NCI-H2029 treated with DMSO at 0.1 percent for 48 hours (cell line): ENCODE results near the gene ABHD17C.
A peak's percentile ranks its signal among the peaks of the same experiment; 100 is the strongest.

Experiments
- DNase-seq: peaks from one replicate; lab custom pipeline; 2025; lab: John Stamatoyannopoulos, UW

The ABHD17C gene

DNA sequence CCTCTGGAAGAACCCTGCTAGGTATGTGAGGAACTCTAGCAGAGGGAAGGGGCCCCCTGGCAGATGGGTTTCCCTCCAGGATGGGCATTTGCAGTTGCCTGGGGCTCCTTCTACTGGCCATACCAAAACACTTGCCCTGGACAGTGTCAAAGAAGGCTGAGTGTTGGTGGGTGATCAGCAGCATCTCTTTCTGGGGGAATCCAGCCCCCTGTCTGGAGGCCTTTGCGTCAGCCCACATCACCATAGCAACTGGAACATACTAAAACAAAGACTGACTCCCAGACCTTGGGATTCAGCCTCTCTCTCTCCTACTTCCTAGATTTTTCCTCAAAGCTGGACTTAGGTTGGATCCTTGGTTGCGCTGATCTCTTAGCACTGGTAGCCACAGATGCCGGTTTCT, 92.2 kb downstream of the ABHD17C start:
- no peak for DNase-seq

DNA sequence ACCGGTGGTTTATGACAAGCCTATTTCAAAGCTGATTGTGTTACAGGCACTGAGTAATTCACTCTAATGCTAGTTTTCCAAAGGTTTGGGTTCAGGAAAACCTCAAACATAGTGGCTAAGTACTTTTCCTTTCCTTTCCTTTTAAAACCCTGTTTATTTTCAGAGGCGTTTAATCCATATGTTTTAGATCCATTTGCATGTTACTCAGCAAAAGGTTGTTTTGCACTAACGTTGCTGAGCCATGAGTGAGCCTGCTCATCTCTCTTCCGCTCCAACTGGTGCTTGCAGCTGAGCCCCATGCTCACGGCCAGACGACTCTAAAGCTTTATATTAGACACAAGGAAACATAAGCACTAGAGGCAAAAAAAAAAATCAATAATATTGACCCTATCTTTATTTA, 93.4 kb downstream of the ABHD17C start:
- no peak for DNase-seq

DNA sequence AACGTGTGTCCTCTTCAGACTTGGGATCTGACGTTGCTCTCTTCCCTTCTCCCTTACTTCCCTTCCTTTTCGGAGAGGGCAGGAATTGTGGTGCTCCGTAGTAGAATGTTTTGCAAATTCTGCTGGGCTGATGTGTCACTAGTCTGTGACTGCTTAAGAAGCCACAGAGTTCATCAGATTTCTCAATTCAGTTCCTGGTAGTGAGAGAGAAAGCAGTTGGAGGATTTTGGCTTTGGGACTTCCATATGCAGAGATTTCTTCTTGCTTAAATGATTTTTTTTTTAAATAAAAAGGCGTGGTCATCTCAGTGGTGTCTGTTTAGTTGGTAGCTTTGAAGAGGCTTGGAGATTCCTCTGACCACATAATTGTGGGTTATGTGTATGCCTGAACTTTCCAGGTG, 94.2 kb downstream of the ABHD17C start:
- no peak for DNase-seq

DNA sequence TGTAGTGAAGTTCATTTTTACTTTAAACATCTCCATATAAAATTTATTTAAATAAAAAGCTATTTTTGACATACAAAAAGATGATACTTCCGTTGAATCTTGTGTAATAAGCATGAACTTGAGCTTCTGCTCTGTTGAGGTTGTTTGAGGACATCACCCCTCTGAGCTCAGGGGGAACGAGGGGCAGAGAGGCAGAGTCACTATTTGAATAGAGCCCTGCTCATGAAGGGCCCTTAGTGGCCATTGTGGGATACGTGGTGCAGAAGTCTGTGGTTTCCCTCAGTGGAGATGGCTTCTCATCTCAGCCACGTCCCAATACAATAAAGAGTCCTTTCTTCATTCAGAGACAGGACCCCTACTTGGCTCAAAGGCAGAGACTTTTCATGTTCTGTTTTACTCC, 94.7 kb downstream of the ABHD17C start:
- no peak for DNase-seq

DNA sequence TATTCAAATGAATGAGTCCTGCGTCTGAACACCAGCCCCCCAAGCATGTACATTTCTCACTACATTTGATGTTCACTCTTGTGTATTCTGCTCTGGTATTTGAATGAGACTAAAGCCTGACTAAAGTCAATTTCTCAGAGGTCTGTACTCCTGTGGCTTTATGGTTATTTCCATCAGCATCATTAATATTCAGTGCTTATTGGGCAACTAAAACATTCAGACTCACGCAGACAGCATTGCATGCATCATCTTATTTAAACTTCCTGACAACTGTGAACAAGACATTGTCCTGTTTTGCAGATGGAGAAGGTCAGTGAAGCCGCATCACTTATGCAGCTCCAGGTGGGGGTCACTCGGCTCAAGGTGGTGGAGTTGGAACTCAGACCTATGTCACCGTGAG, 95.1 kb downstream of the ABHD17C start:
- no peak for DNase-seq

DNA sequence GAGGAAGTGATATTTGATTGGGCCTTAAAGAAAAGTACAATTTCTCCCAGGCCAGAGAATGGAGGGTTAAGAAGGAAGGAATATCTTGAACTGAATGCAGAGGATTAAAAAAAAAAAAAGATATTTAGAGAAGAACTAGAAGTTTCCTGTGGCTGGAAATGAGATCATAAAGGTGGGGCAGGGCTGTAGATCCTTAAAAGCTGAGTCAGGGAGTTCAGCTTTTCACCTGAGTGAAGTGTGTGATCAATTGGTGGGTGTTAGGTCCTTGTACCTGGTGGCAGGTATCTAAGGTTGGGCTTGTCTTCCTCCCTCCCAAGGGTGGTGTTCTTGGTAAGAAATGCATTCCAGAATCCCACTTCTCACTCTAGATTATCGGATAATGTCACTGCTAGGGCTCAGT, 95.9 kb downstream of the ABHD17C start:
- DNase-seq, result no peak

DNA sequence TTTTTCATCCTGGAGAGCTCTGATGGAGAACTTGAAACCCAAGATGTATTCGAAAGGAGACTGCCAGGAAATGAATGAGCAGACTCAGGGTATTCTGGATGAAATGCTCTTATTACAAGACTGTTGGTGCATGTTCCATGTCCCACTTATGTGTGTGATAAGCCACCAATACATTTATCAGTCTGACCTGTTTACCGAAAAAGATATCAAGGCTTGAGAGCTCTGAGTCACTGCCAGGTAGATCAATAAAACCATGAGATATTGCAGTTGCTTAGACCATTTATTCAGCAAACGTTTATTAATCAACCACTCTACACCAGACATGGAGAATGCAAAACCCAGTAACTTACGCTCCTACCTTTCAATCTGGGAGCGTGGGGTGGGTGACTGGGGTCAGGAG, 101.3 kb downstream of the ABHD17C start:
- DNase-seq, result no peak

DNA sequence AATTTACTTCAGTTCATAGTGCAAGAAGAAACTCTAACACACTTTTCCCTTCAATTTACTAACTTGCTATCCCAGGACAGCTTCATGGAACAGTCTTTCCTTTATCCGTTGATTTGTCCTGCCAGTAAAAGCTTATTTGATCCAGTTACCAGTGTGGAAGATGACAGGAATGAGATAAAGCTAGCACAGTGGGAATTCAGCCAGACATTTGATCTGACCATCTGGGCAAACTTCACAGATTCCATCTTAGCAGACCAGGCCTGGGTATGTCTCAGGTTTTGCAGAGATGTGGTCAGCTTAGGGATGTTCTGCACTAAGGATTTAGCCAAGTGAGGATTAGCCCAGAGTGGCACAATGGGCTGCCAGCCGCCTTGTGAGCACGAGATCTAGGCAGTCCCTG, 103.8 kb downstream of the ABHD17C start:
- DNase-seq, result no peak

DNA sequence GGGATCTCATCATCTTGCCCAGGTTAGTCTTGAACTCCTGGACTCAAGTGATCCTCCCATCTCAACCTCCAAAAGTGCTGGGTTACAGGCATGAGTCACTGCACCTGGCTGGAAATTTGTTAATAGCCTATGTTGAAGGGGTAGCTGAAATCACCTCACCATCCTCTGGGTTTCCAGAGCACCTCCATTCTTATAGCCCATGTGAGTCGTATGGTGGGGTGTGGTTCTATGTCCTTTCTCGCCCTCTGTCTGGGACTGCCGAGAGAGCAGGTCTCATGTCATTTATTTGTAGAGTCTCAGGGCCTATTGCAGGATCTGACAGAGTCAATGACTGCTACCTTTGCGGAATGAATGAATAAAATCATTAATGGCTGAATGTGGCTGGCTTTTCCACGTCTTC, 105.0 kb downstream of the ABHD17C start:
- no peak for DNase-seq

DNA sequence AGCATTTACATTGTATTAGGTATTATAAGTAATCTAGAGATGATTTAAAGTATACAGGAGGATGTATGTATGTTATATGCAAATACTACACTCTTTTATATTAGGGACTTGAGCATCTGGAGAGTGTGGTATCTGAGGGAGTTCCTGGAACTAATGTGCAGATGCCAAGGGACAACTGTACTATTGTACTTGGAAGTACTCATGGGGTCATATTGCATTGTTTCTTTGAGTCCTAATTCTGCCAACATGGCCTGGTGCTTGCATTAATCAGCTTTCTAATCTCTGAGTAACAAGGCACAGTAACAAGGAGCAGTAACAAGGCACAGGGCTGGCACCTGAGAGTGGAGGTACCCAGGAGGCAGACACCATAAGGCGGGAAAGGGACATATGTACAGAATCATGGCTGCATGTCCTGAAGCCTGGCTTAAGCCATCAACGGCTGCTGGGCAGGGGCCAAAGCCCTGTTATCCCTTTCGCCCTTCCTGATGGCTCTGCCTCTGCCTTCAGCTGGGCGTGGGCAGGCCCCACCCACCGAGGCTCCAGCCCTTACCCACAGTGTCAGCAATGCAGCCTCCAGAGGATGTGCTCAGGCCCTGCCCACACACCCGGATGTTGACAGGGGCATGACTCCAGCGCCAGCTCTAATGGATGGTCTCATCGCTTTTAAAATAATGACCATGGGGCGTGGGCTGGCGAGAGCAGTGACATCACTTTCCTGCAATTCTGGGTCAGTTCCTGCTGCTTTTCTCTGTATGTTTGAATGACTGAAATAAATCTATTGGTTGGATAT, 107.0 kb downstream of the ABHD17C start:
- DNase-seq, result no peak

DNA sequence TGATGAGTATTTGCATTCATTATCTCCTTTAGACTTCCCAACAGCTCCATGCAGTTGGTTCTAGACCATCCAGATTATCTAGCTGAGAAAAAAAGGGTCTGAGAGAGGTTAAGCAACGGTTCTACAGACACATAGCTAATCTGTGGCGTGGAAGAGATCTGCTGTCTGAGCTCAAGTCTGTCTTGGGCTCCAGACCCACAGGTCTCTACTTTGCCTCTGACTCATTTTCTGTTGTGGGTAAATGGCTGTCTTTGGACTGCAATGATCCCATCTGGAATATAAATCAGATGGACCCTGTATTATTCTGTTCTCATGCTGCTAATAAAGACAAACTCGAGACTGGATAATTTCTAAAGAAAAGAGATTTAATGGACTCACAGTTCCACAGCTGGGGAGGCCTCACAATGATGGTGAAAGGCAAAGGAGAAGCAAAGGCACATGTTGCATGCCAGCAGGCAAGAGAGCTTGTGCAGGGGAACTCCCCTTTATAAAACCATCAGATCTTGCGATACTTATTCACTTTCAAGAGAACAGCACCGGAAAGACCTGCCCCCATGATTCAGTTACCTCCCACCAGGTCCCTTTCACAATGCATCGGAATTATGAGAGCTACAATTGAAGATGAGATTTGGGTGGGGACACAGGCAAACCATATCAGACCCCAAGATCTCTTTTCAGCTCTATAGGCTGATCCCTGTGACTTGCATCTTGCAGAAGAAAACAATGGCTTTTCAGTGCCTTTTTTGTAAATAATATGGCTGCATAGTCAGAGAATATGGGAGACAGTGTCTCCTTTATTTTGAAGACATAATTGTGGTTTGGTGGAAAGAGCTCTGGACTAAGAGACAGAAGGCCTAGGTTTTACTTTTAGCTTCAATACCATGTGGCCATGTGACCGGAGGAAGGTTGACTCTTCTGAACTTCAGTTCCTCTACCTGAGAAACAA, 108.7 kb downstream of the ABHD17C start:
- no peak for DNase-seq

DNA sequence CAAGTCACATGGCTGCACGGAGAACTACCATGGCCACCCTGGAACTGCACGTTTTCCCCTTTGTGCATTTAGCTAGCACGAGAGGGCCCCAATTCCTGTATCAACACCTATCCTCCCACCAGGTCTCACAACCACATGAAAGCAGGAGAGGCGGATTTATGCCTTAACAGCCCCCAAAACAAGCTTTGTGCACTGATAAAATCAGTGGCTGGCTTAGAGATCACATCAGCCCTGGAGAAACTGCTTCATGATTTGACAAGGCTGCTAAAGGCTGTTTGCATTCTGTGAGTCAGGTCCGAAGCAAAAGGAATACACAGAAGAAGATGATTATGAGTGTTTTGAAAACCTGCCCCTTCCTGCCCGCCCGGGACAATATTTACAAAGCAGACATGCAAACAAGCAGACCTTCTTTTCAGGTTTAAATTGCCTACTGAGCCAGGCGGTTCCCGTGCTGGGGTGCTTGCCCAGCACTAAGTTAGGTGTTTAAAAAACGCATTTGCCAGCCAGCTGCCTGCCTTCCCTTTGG, 109.9 kb downstream of the ABHD17C start:
- DNase-seq, result peak; percentile 16
